A549 (cell line): ENCODE measurements around the gene TRPC3.

ENCODE experiments used
- CTCF ChIP-seq: fragments of >200 bp; sonication (Bioruptor Twin); formaldehyde crosslinking; IDR thresholded peaks from 3 replicates; pipeline ENCODE4 v1.5.1; 2016
- EP300 ChIP-seq, 2 experiments: fragments of >200 bp; sonication (Bioruptor Twin); formaldehyde crosslinking; IDR thresholded peaks; 2 replicates in 1 of 2; 3 replicates in 1 of 2; pipeline ENCODE4 v1.6.1; 2016 to 2017
- ESRRA ChIP-seq: fragments of 150-350 bp; IDR thresholded peaks from 2 replicates; pipeline ENCODE4 v1.6.1; 2014; ENCODE audit warnings: mild to moderate bottlenecking, low read length, borderline replicate concordance
- PHF8 ChIP-seq: fragments of 200-600 bp; sonication (generic); IDR thresholded peaks from 2 replicates; pipeline ENCODE4 v1.6.1; 2016; ENCODE audit warnings: low read depth, mild to moderate bottlenecking, antibody characterized with exemption, moderate library complexity, borderline replicate concordance
- POLR2A ChIP-seq: IDR thresholded peaks from 2 replicates; pipeline ENCODE4 v1.6.1; 2012; ENCODE audit warnings: mild to moderate bottlenecking, low read length
- RAD21 ChIP-seq, 2 experiments: fragments of >200 bp in 1 of 2; sonication (Bioruptor Twin) in 1 of 2; formaldehyde crosslinking in 1 of 2; IDR thresholded peaks in 1 of 2; conservative IDR thresholded peaks in 1 of 2; 2 replicates in 1 of 2; 3 replicates in 1 of 2; pipeline ENCODE4 v1.6.1; 2012 to 2018; ENCODE audit warnings: inconsistent platforms in 1 of 2
- TF ChIP-seq, protein P1 (sequence below): IDR thresholded peaks from 2 replicates; pipeline ENCODE4 v1.6.1; 2012
- TF ChIP-seq, protein P2 (sequence below): fragments of 150-350 bp; IDR thresholded peaks from 2 replicates; pipeline ENCODE4 v1.6.1; 2014; ENCODE audit warnings: low read depth, mild to moderate bottlenecking, low read length
- TF ChIP-seq, protein P3 (sequence below): fragments of 450-650 bp; IDR thresholded peaks from 2 replicates; pipeline ENCODE4 v1.6.1; 2014; ENCODE audit warnings: antibody characterized with exemption

DNA sequence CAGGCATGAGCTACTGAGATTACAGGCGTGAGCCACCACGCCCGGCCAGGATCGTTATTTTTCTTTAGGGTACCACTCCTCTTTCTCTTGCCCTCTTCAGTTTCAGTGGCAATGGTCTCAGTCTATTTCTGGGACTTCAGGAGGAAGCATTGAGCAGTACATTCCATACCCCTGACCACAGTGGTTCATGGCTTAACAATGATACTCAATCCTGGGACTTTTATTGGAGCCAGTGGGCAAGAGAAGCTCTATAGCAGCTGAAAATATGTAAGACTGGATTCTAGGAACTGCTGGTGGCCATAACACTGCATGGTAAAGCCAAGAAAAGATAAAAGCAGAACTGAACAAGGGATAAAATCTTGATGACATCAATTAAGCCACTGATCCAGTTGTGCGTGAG lies 122.3 kb downstream of the TRPC3 start:
- TF ChIP-seq, protein P1, sequence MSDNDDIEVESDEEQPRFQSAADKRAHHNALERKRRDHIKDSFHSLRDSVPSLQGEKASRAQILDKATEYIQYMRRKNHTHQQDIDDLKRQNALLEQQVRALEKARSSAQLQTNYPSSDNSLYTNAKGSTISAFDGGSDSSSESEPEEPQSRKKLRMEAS: no peak
- TF ChIP-seq RAD21 (conservative IDR thresholded peaks at IDR 0.05 in 1 of 2, IDR thresholded peaks at IDR 0.05 in 1 of 2) (no peak), CTCF (no peak), PHF8 (no peak), POLR2A (no peak), ESRRA (no peak), EP300 (IDR thresholded peaks at IDR 0.05) (no peak)
- TF ChIP-seq, protein P2, sequence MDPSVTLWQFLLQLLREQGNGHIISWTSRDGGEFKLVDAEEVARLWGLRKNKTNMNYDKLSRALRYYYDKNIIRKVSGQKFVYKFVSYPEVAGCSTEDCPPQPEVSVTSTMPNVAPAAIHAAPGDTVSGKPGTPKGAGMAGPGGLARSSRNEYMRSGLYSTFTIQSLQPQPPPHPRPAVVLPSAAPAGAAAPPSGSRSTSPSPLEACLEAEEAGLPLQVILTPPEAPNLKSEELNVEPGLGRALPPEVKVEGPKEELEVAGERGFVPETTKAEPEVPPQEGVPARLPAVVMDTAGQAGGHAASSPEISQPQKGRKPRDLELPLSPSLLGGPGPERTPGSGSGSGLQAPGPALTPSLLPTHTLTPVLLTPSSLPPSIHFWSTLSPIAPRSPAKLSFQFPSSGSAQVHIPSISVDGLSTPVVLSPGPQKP: no peak
- TF ChIP-seq, protein P3, sequence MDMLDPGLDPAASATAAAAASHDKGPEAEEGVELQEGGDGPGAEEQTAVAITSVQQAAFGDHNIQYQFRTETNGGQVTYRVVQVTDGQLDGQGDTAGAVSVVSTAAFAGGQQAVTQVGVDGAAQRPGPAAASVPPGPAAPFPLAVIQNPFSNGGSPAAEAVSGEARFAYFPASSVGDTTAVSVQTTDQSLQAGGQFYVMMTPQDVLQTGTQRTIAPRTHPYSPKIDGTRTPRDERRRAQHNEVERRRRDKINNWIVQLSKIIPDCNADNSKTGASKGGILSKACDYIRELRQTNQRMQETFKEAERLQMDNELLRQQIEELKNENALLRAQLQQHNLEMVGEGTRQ: no peak
